H1 (cell line): ENCODE data around the gene NIM1K. TPM values are rescaled to one million over a fixed set of nuclear protein-coding genes. Genes with fewer than 3 reads are reported as not detected.
A peak's percentile ranks its signal among the peaks of the same experiment; 100 is the strongest.

Experiments used
- CTCF ChIA-PET: fragments of 300-600 bp; sonication (Branson Sonifier 250); formaldehyde crosslinking; loops from one replicate; lab custom pipeline; 2021; ENCODE audit not compliant: partially characterized antibody; lab: Charles Lee
- POLR2A ChIA-PET: fragments of 300-600 bp; sonication (Branson Sonifier 250); formaldehyde crosslinking; loops from one replicate; lab custom pipeline; 2021; ENCODE audit warnings: inconsistent platforms; ENCODE audit not compliant: partially characterized antibody; lab: Charles Lee
- DNase-seq, 2 experiments: peaks; one replicate each; pipeline versions ENCODE4 v3.0.0 to v3.0.0-alpha.2; 2010 to 2022; ENCODE audit warnings: low spot score in 2 of 2, low read depth in 1 of 2, mixed read lengths in 1 of 2
- FAIRE-seq: peaks from 2 replicates; lab custom pipeline; 2011; peaks lifted over from hg19 to GRCh38; lab: Jason Lieb, UNC
- H2AFZ ChIP-seq: 2 replicates; pipeline ENCODE4 v1.8.1; 2012; ENCODE audit warnings: low read length, inconsistent platforms
- H2AK5ac ChIP-seq: 2 replicates; pipeline ENCODE4 v1.6.1; 2013; ENCODE audit warnings: low read depth, low read length
- H2BK120ac ChIP-seq: replicated peaks from 2 replicates; pipeline ENCODE3; 2013; ENCODE audit warnings: low read depth, low read length, inconsistent platforms
- H2BK12ac ChIP-seq: 2 replicates; pipeline ENCODE4 v1.6.1; 2013; ENCODE audit warnings: low read depth, low read length
- H2BK15ac ChIP-seq: 2 replicates; pipeline ENCODE4 v1.6.1; 2013; ENCODE audit warnings: low read length
- H2BK20ac ChIP-seq: 2 replicates; pipeline ENCODE4 v1.6.1; 2013; ENCODE audit warnings: low read length
- H2BK5ac ChIP-seq: 2 replicates; pipeline ENCODE4 v1.6.1; 2013; ENCODE audit warnings: low read depth, low read length
- H3K14ac ChIP-seq: 2 replicates; pipeline ENCODE4 v1.6.1; 2013; ENCODE audit warnings: inconsistent platforms; ENCODE audit not compliant: insufficient read length
- H3K18ac ChIP-seq: 2 replicates; pipeline ENCODE4 v1.6.1; 2013; ENCODE audit warnings: low read length; ENCODE audit errors: extremely low read depth
- H3K23ac ChIP-seq: 2 replicates; pipeline ENCODE4 v1.6.1; 2013; ENCODE audit warnings: inconsistent platforms; ENCODE audit not compliant: insufficient read length
- H3K23me2 ChIP-seq: 2 replicates; pipeline ENCODE4 v1.6.1; 2013; ENCODE audit warnings: low read depth, low read length
- H3K27ac ChIP-seq: 2 replicates; pipeline ENCODE4 v1.6.1; 2011; ENCODE audit warnings: low read depth, low read length, inconsistent platforms
- H3K27me3 ChIP-seq, 4 experiments: replicated peaks in 1 of 4; 1 replicate in 1 of 4; 2 replicates in 3 of 4; pipeline versions ENCODE4 v1.6.1 to v1.8.1; 2011 to 2013; ENCODE audit warnings: low read length in 3 of 4, mild to moderate bottlenecking in 3 of 4, inconsistent platforms in 2 of 4, mixed read lengths in 2 of 4, moderate library complexity in 1 of 4; ENCODE audit not compliant: control insufficient read depth in 3 of 4, insufficient read depth in 3 of 4; ENCODE audit errors: extremely low read depth in 1 of 4
- H3K36me3 ChIP-seq, 4 experiments: 2 replicates each; pipeline versions ENCODE4 v1.6.1 to v1.8.1; 2011 to 2013; ENCODE audit warnings: mild to moderate bottlenecking in 4 of 4, low read length in 3 of 4, moderate library complexity in 2 of 4, control low read depth in 1 of 4, inconsistent platforms in 1 of 4; ENCODE audit not compliant: insufficient read depth in 4 of 4, control insufficient read depth in 2 of 4
- H3K4ac ChIP-seq: replicated peaks from 2 replicates; pipeline ENCODE3; 2013; ENCODE audit warnings: low read length, low read depth, mixed read lengths, inconsistent platforms; ENCODE audit not compliant: insufficient read length
- H3K4me1 ChIP-seq, 4 experiments: replicated peaks in 1 of 4; 1 replicate in 1 of 4; 2 replicates in 3 of 4; pipeline versions ENCODE4 v1.6.1 to v1.8.1; 2011 to 2013; ENCODE audit warnings: low read length in 3 of 4, inconsistent platforms in 2 of 4, mixed read lengths in 1 of 4; ENCODE audit not compliant: insufficient read depth in 4 of 4, control insufficient read depth in 3 of 4
- H3K4me2 ChIP-seq, 2 experiments: 2 replicates each; pipeline versions ENCODE4 v1.6.1 to v1.8.1; 2011 to 2013; ENCODE audit warnings: low read depth in 2 of 2, low read length in 2 of 2, control low read depth in 1 of 2, inconsistent platforms in 1 of 2, mild to moderate bottlenecking in 1 of 2; ENCODE audit not compliant: insufficient read depth in 1 of 2
- H3K4me3 ChIP-seq, 4 experiments: fragments of 200-600, 300-600 bp in 1 of 4; sonication (generic), shearing (Covaris generic), sonication (Bioruptor Twin) in 1 of 4; 2 replicates each; pipeline versions ENCODE4 v1.5.1 to v1.8.1; 2011 to 2016; ENCODE audit warnings: low read length in 4 of 4, low read depth in 3 of 4, control low read depth in 2 of 4, inconsistent platforms in 2 of 4, mild to moderate bottlenecking in 2 of 4, mixed read lengths in 1 of 4, moderate library complexity in 1 of 4; ENCODE audit not compliant: insufficient read depth in 2 of 4; ENCODE audit errors: extremely low read depth in 1 of 4
- H3K56ac ChIP-seq: replicated peaks from 2 replicates; pipeline ENCODE3; 2013; ENCODE audit warnings: low read depth, mild to moderate bottlenecking, mixed read lengths, low read length, inconsistent platforms; ENCODE audit not compliant: insufficient read length
- H3K79me1 ChIP-seq: 2 replicates; pipeline ENCODE4 v1.6.1; 2013; ENCODE audit warnings: low read depth, low read length, control low read depth
- H3K79me2 ChIP-seq, 2 experiments: 2 replicates each; pipeline versions ENCODE4 v1.6.1 to v1.8.1; 2012 to 2013; ENCODE audit warnings: low read length in 2 of 2, mild to moderate bottlenecking in 2 of 2, inconsistent platforms in 1 of 2; ENCODE audit not compliant: insufficient read depth in 2 of 2, control insufficient read depth in 1 of 2
- H3K9ac ChIP-seq, 4 experiments: replicated peaks in 1 of 4; 1 replicate in 1 of 4; 2 replicates in 3 of 4; pipeline versions ENCODE4 v1.6.1 to v1.8.1; 2011 to 2013; ENCODE audit warnings: low read depth in 3 of 4, low read length in 3 of 4, control low read depth in 2 of 4, mild to moderate bottlenecking in 2 of 4, moderate library complexity in 2 of 4, inconsistent platforms in 1 of 4; ENCODE audit errors: extremely low read depth in 1 of 4
- H3K9me3 ChIP-seq, 2 experiments: 2 replicates each; pipeline versions ENCODE4 v1.6.1 to v1.8.1; 2012 to 2013; ENCODE audit warnings: mild to moderate bottlenecking in 2 of 2, moderate library complexity in 2 of 2, control low read depth in 1 of 2, inconsistent platforms in 1 of 2, low read depth in 1 of 2, low read length in 1 of 2, mixed read lengths in 1 of 2; ENCODE audit not compliant: insufficient read depth in 2 of 2
- H4K20me1 ChIP-seq, 2 experiments: replicated peaks in 1 of 2; 2 replicates each; pipeline versions ENCODE3 to v1.8.1; 2011 to 2013; ENCODE audit warnings: inconsistent platforms in 2 of 2, low read length in 2 of 2, mild to moderate bottlenecking in 1 of 2; ENCODE audit not compliant: insufficient read depth in 2 of 2, control insufficient read depth in 1 of 2
- H4K5ac ChIP-seq: 2 replicates; pipeline ENCODE4 v1.6.1; 2013; ENCODE audit warnings: low read length, low read depth, mixed read lengths, inconsistent platforms; ENCODE audit not compliant: insufficient read length
- H4K8ac ChIP-seq: 2 replicates; pipeline ENCODE4 v1.8.0; 2013; ENCODE audit warnings: mild to moderate bottlenecking, moderate library complexity, low read length, inconsistent platforms; ENCODE audit not compliant: insufficient read depth; ENCODE audit errors: extremely low read depth
- H4K91ac ChIP-seq: replicated peaks from 2 replicates; pipeline ENCODE3; 2013; ENCODE audit warnings: low read length, mixed read lengths, inconsistent platforms; ENCODE audit not compliant: insufficient read length
- CEBPB ChIP-seq: IDR thresholded peaks from 2 replicates; pipeline ENCODE4 v1.6.1; 2012; ENCODE audit warnings: low read depth, low read length
- MAFK ChIP-seq: IDR thresholded peaks from 2 replicates; pipeline ENCODE4 v1.6.1; 2012; ENCODE audit warnings: low read depth, mild to moderate bottlenecking, improper control_type of control experiment, low read length
- POLR2AphosphoS5 ChIP-seq: IDR thresholded peaks from 2 replicates; pipeline ENCODE4 v1.6.1; 2011; ENCODE audit warnings: low read depth, low read length
- RXRA ChIP-seq: IDR thresholded peaks from 2 replicates; pipeline ENCODE4 v1.6.1; 2011; ENCODE audit warnings: low read depth, mild to moderate bottlenecking, low read length, moderate library complexity; ENCODE audit not compliant: insufficient read depth
- SAP30 ChIP-seq: fragments of 300-600 bp; sonication (generic); IDR thresholded peaks from 2 replicates; pipeline ENCODE4 v1.7.1; 2012; ENCODE audit warnings: low read length, moderate library complexity, mild to moderate bottlenecking, inconsistent platforms; ENCODE audit not compliant: insufficient read depth, insufficient replicate concordance
- TCF12 ChIP-seq: IDR thresholded peaks from 2 replicates; pipeline ENCODE4 v1.6.1; 2011; ENCODE audit warnings: low read depth, mild to moderate bottlenecking, low read length
- WGBS, 2 experiments: shearing (Covaris generic) in 1 of 2; methylation state at CpG; one replicate each; pipeline versions ENCODE4 v1.1.6 to v1.1.7; 2013 to 2015; ENCODE audit warnings: low lambda C conversion rate in 2 of 2, mixed read lengths in 2 of 2, inconsistent platforms in 1 of 2, low coverage in 1 of 2, missing lambda C conversion rate in 1 of 2; ENCODE audit not compliant: insufficient replicate concordance in 2 of 2, insufficient coverage in 1 of 2, insufficient read length in 1 of 2; ENCODE audit errors: extremely low coverage in 1 of 2, missing lambda C conversion rate in 1 of 2; 5-methylcytosine and 5-hydroxymethylcytosine counted together
- polyA plus RNA-seq, 7 experiments: library from polyadenylated mRNA; depleted of rRNA in 3 of 7; stranded (reverse) in 5 of 7; unstranded in 2 of 7; fragments of >200 nt in 5 of 7; fragments of 200-250 nt in 2 of 7; gene quantifications; 1 replicate in 5 of 7; 2 replicates in 1 of 7; 4 replicates in 1 of 7; pipeline versions ENCODE4 v1.2.1 to v1.2.3, GENCODE V29; 2011 to 2013; ENCODE audit warnings: missing spikeins in 2 of 7, mixed read lengths in 2 of 7
- total RNA-seq: library from RNA; stranded (reverse); fragmentation: NEBNext Ultra II Directional; extraction: Animal tissue kit (Norgen Biotek cat#: 25700); gene quantifications from 2 replicates; pipeline ENCODE4 v1.2.1, GENCODE V29; 2021

Gene NIM1K
- total and polyA plus RNA-seq, 2 of the 8 experiments (the other 6 are each of a cell fraction or from before 2014, with no cell fraction given), result not detected

- Histone ChIP-seq H4K5ac (no peak overlapping the region), H3K27me3 (no peaks in the 10 kb centered on the region)
These were observed 64.4 kb downstream of the NIM1K start for GRCh38 chr5:43256261-43256966.

More at GRCh38 chr5:43256261-43256966, 64.4 kb downstream of the NIM1K start:
- no peaks in the 10 kb centered on the region for H4K20me1 ChIP-seq
- no peaks in the 10 kb centered on the region for H3K4me1 ChIP-seq
- no peak overlapping the region for H2BK5ac ChIP-seq
- no peaks in the 10 kb centered on the region for H3K36me3 ChIP-seq
- 90% methylated on average over 2 of the region's 2 CpGs; no CpG with 5 or more reads in 1 of the 2 experiments for WGBS, 2 experiments
- H2AK5ac ChIP-seq, result no peak overlapping the region
- no peak overlapping the region for H3K9ac ChIP-seq
- POLR2A ChIA-PET, result no interaction called here
- H4K91ac ChIP-seq, result no peak overlapping the region
- no peak overlapping the region for H3K14ac ChIP-seq
- no peak overlapping the region for H3K18ac ChIP-seq
- no peaks in the 10 kb centered on the region for H3K23me2 ChIP-seq
- no peak overlapping the region for H3K27ac ChIP-seq
- no peaks in the 10 kb centered on the region; the same call in 1 of the 2 replicates for H3K79me1 ChIP-seq
- H2BK20ac ChIP-seq, result no peak overlapping the region
- no peak overlapping the region for H2BK15ac ChIP-seq
- FAIRE-seq (no peak), DNase-seq (no peak)
- H3K4ac ChIP-seq, result no peak overlapping the region
- TF ChIP-seq TCF12 (no peak), MAFK (no peak), CEBPB (no peak), RXRA (no peak), SAP30 (no peak), POLR2AphosphoS5 (no peak)
- CTCF ChIA-PET, result interaction anchor here (0.8 to 1.2 kb wide), 3 partner anchors 11 to 33 kb away, joined by 3 read pairs; no protein-coding TSS in a partner anchor
- peak overlapping the region; percentile 32; the same call in 1 of the 2 replicates for H2AFZ ChIP-seq
- H2BK120ac ChIP-seq, result no peak overlapping the region
- H2BK12ac ChIP-seq, result no peak overlapping the region
- no peaks in the 10 kb centered on the region for H3K79me2 ChIP-seq
- H3K23ac ChIP-seq, result no peak overlapping the region
- H3K9me3 ChIP-seq, result no peaks in the 10 kb centered on the region
- no peak overlapping the region for H3K4me2 ChIP-seq
- H3K56ac ChIP-seq, result no peak overlapping the region
- no peak overlapping the region for H3K4me3 ChIP-seq
- no peak overlapping the region for H4K8ac ChIP-seq
